Heart left ventricle (tissue), 13 donors: Measurements from ENCODE around the gene SNX9.

ENCODE experiments used
- CTCF ChIP-seq, 12 donors: fragments of 200-600 bp; sonication (generic) in 4 of 12; IDR thresholded peaks; one replicate each; pipeline versions ENCODE4 v1.5.0 to v1.8.0; 2018 to 2022; ENCODE audit warnings: antibody characterized with exemption in 12 of 12, mild to moderate bottlenecking in 5 of 12
- POLR2A ChIP-seq, 2 donors: fragments of 450-650 bp; IDR thresholded peaks; one replicate each; pipeline ENCODE4 v1.6.1; 2017; ENCODE audit warnings: antibody characterized with exemption in 2 of 2, mild to moderate bottlenecking in 2 of 2, moderate library complexity in 2 of 2
- donor health status: ischemic (EF 13 %, LVEDD 7.1; RV severe dilation, severe dysfunction).
- donor health status: DM: no; HTN: yes; CAD: no.
- donor health status: DM: no; HTN: no; CAD: no.
- donor health status: ischemic (EF 25% LVEDD 6.9; RV normal size, moderate dysfunction).
- donor health status: ischemic (EF 25% LVEDD 5.7; RV mildly dilated, moderate dysfunction).
- donor health status: ischemic (EF 35%, LVEDD 5.7; RV mildly dilated, moderate dysfunction).
- donor health status: nonischemic (EF 11% LVEDD 7.7; RV severe dilation, severe dysfunction).
- donor health status: DM: yes; HTN: yes; CAD: no.
- donor health status: PGD.
- donor health status: ischemic (EF 29% LVEDD 5.4; RV normal size, mild dysfunction).
- donor health status: nonischemic (EF 23%, LVEDD 6.1; RV moderate dilation, normal function).

- TF ChIP-seq CTCF (IDR thresholded peaks at IDR 0.05) (no peak), POLR2A (IDR thresholded peaks at IDR 0.05) (no peak)
Measured at GRCh38 chr6:157929076-157929475, 106.0 kb downstream of the SNX9 start.
